Liver (tissue), 9 donors: ENCODE data around the gene ANKRD33B. TPM values are rescaled to one million over a fixed set of nuclear protein-coding genes. Genes with fewer than 3 reads are reported as not detected.

Source experiments
- DNase-seq: peaks from one replicate; pipeline ENCODE4 v3.0.0-alpha.2; 2017; ENCODE audit warnings: low spot score
- H3K27ac ChIP-seq, 2 donors: one replicate each; pipeline ENCODE4 v1.7.0; 2013; ENCODE audit warnings: inconsistent platforms in 2 of 2, low read length in 2 of 2, control low read depth in 1 of 2, low read depth in 1 of 2, mild to moderate bottlenecking in 1 of 2
- H3K27me3 ChIP-seq, 4 donors: one replicate each; pipeline versions ENCODE4 v1.6.1 to v1.7.0; 2013; ENCODE audit warnings: low read length in 3 of 4, inconsistent platforms in 1 of 4, mild to moderate bottlenecking in 1 of 4, moderate library complexity in 1 of 4; ENCODE audit not compliant: control insufficient read depth in 4 of 4, insufficient read depth in 4 of 4
- H3K36me3 ChIP-seq, 4 donors: one replicate each; pipeline versions ENCODE4 v1.6.1 to v1.7.0; 2013; ENCODE audit warnings: low read length in 3 of 4, mild to moderate bottlenecking in 3 of 4, low read depth in 1 of 4, moderate library complexity in 1 of 4; ENCODE audit not compliant: control insufficient read depth in 4 of 4, insufficient read depth in 3 of 4
- H3K4me1 ChIP-seq, 4 donors: one replicate each; pipeline versions ENCODE4 v1.6.1 to v1.7.0; 2013; ENCODE audit warnings: low read length in 3 of 4, mild to moderate bottlenecking in 3 of 4, moderate library complexity in 1 of 4; ENCODE audit not compliant: control insufficient read depth in 4 of 4, insufficient read depth in 4 of 4
- H3K4me3 ChIP-seq, 3 donors: one replicate each; pipeline versions ENCODE4 v1.6.1 to v1.7.0; 2013; ENCODE audit warnings: low read length in 3 of 3, control low read depth in 1 of 3, low read depth in 1 of 3, mild to moderate bottlenecking in 1 of 3
- H3K9ac ChIP-seq, 2 donors: one replicate each; pipeline ENCODE4 v1.7.0; 2013; ENCODE audit warnings: low read length in 2 of 2, mild to moderate bottlenecking in 2 of 2, moderate library complexity in 2 of 2, control low read depth in 1 of 2, low read depth in 1 of 2
- H3K9me3 ChIP-seq, 4 donors: one replicate each; pipeline versions ENCODE4 v1.6.1 to v1.7.0; 2013; ENCODE audit warnings: low read length in 3 of 4; ENCODE audit not compliant: control insufficient read depth in 4 of 4
- ATF3 ChIP-seq: IDR thresholded peaks from 2 replicates; pipeline ENCODE4 v1.6.1; 2016; ENCODE audit warnings: antibody characterized with exemption
- EGR1 ChIP-seq, 2 donors: IDR thresholded peaks; 2 replicates each; pipeline ENCODE4 v1.6.1; 2016 to 2018; ENCODE audit warnings: antibody characterized with exemption in 2 of 2, low read depth in 2 of 2
- FOXA1 ChIP-seq: IDR thresholded peaks from 2 replicates; pipeline ENCODE4 v1.6.1; 2016; ENCODE audit warnings: antibody characterized with exemption
- FOXA2 ChIP-seq: IDR thresholded peaks from 2 replicates; pipeline ENCODE4 v1.6.1; 2016; ENCODE audit warnings: antibody characterized with exemption
- GABPA ChIP-seq, 2 donors: IDR thresholded peaks in 1 of 2; conservative IDR thresholded peaks in 1 of 2; 2 replicates each; pipeline ENCODE4 v1.6.1; 2016; ENCODE audit warnings: antibody characterized with exemption in 2 of 2, mild to moderate bottlenecking in 1 of 2, moderate library complexity in 1 of 2
- HNF4A ChIP-seq, 2 donors: conservative IDR thresholded peaks; 2 replicates each; pipeline ENCODE4 v1.6.1; 2016; ENCODE audit warnings: antibody characterized with exemption in 2 of 2, mild to moderate bottlenecking in 2 of 2
- HNF4G ChIP-seq: IDR thresholded peaks from 2 replicates; pipeline ENCODE4 v1.6.1; 2016; ENCODE audit warnings: antibody characterized with exemption
- JUND ChIP-seq, 2 donors: IDR thresholded peaks; 2 replicates each; pipeline ENCODE4 v1.6.1; 2016; ENCODE audit warnings: antibody characterized with exemption in 2 of 2
- NR2F2 ChIP-seq: IDR thresholded peaks from 2 replicates; pipeline ENCODE4 v1.6.1; 2016; ENCODE audit warnings: antibody characterized with exemption
- RAD21 ChIP-seq, 2 donors: IDR thresholded peaks; 2 replicates each; pipeline ENCODE4 v1.6.1; 2016; ENCODE audit warnings: antibody characterized with exemption in 2 of 2, mild to moderate bottlenecking in 2 of 2
- RXRA ChIP-seq, 2 donors: IDR thresholded peaks; 2 replicates each; pipeline ENCODE4 v1.6.1; 2017 to 2018; ENCODE audit warnings: antibody characterized with exemption in 2 of 2, mild to moderate bottlenecking in 1 of 2
- SP1 ChIP-seq: IDR thresholded peaks from 2 replicates; pipeline ENCODE4 v1.6.1; 2018; ENCODE audit warnings: antibody characterized with exemption, mild to moderate bottlenecking
- TAF1 ChIP-seq: conservative IDR thresholded peaks from 2 replicates; pipeline ENCODE4 v1.6.1; 2016; ENCODE audit warnings: antibody characterized with exemption, mild to moderate bottlenecking
- YY1 ChIP-seq: IDR thresholded peaks from 2 replicates; pipeline ENCODE4 v1.6.1; 2016; ENCODE audit warnings: antibody characterized with exemption, mild to moderate bottlenecking
- WGBS: extraction: QIAGEN DNeasy Blood & Tissue Kit; methylation state at CpG from one replicate; pipeline ENCODE4 v1.1.7; 2013; 5-methylcytosine and 5-hydroxymethylcytosine counted together
- polyA plus RNA-seq, 2 donors: library from polyadenylated mRNA; stranded (reverse) in 1 of 2; unstranded in 1 of 2; fragments of 200-250 nt in 1 of 2; fragments of >200 nt in 1 of 2; fragmentation: Nextera tagmentation in 1 of 2; extraction: Ambion mirVana in 1 of 2; gene quantifications; one replicate each; pipeline versions ENCODE4 v1.2.1 to v1.2.3, GENCODE V29; 2013 to 2015
- total RNA-seq, 2 donors: library from RNA; depleted of rRNA; stranded (reverse); fragments of >200 nt; gene quantifications; one replicate each; pipeline ENCODE4 v1.2.3, GENCODE V29; 2014
- TF ChIP-seq, protein P1 (sequence below): IDR thresholded peaks from 2 replicates; pipeline ENCODE4 v1.6.1; 2016; ENCODE audit warnings: antibody characterized with exemption, mild to moderate bottlenecking
- TF ChIP-seq, protein P2 (sequence below): IDR thresholded peaks from 2 replicates; pipeline ENCODE4 v1.6.1; 2016; ENCODE audit warnings: antibody characterized with exemption
- TF ChIP-seq, protein P3 (sequence below): fragments of 150-350 bp; IDR thresholded peaks from 2 replicates; pipeline ENCODE4 v1.5.1; 2017; ENCODE audit warnings: improper control_type of control experiment, low read depth, low read length; ENCODE audit not compliant: missing input control
- TF ChIP-seq, protein P4 (sequence below): IDR thresholded peaks from 2 replicates; pipeline ENCODE4 v1.6.1; 2016; ENCODE audit warnings: antibody characterized with exemption
- donor health status: healthy.
- donor health status: healthy.
- donor health status: healthy.
- donor health status: healthy.
- donor health status: healthy.

Gene ANKRD33B
- total and polyA plus RNA-seq, 4 donors: 0.09 to 1.9 (median 0.25) TPM; not detected in 1

DNA sequence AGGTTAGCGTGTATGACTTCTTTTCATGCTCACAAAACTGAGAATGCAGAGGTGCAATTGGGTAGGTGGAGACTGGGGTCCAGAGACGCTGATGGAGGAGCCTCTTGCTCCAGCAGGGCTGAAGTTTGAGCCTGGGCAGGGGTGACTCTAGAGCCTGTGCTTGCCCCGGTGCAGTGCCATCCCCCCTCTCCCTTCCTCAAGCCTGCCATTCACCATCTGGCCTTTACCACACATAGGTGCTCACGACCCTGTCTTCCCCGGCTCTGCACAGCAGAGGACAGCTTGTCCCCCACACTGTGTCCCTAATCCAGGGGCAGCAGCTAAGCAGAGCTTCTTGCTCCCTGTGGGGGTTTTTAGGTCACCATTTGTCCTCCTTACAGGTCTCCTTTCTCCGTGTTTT, 110.7 kb downstream of the ANKRD33B start:
- Histone ChIP-seq H3K36me3 (peaks cover 5 to 22% (median 9%) of the 10 kb centered on the region in 4 donors), H3K9ac (no peak overlapping the region), H3K27ac (no peak overlapping the region), H3K9me3 (no peaks in the 10 kb centered on the region), H3K4me1 (peaks cover 1 to 22% (median 14%) of the 10 kb centered on the region in 4 donors), H3K27me3 (no peaks in the 10 kb centered on the region), H3K4me3 (no peak overlapping the region)
- 73% methylated on average over 6 of the region's 6 CpGs for WGBS
- TF ChIP-seq RXRA (IDR thresholded peaks at IDR 0.05) (no peak), ATF3 (no peak), NR2F2 (no peak), RAD21 (IDR thresholded peaks at IDR 0.05) (no peak), HNF4A (conservative IDR thresholded peaks at IDR 0.05) (no peak), HNF4G (no peak), JUND (IDR thresholded peaks at IDR 0.05) (no peak)
- TF ChIP-seq, protein P1, sequence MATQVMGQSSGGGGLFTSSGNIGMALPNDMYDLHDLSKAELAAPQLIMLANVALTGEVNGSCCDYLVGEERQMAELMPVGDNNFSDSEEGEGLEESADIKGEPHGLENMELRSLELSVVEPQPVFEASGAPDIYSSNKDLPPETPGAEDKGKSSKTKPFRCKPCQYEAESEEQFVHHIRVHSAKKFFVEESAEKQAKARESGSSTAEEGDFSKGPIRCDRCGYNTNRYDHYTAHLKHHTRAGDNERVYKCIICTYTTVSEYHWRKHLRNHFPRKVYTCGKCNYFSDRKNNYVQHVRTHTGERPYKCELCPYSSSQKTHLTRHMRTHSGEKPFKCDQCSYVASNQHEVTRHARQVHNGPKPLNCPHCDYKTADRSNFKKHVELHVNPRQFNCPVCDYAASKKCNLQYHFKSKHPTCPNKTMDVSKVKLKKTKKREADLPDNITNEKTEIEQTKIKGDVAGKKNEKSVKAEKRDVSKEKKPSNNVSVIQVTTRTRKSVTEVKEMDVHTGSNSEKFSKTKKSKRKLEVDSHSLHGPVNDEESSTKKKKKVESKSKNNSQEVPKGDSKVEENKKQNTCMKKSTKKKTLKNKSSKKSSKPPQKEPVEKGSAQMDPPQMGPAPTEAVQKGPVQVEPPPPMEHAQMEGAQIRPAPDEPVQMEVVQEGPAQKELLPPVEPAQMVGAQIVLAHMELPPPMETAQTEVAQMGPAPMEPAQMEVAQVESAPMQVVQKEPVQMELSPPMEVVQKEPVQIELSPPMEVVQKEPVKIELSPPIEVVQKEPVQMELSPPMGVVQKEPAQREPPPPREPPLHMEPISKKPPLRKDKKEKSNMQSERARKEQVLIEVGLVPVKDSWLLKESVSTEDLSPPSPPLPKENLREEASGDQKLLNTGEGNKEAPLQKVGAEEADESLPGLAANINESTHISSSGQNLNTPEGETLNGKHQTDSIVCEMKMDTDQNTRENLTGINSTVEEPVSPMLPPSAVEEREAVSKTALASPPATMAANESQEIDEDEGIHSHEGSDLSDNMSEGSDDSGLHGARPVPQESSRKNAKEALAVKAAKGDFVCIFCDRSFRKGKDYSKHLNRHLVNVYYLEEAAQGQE: no peak
- TF ChIP-seq, protein P2, sequence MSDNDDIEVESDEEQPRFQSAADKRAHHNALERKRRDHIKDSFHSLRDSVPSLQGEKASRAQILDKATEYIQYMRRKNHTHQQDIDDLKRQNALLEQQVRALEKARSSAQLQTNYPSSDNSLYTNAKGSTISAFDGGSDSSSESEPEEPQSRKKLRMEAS: no peak
- DNase-seq: no peak

DNA sequence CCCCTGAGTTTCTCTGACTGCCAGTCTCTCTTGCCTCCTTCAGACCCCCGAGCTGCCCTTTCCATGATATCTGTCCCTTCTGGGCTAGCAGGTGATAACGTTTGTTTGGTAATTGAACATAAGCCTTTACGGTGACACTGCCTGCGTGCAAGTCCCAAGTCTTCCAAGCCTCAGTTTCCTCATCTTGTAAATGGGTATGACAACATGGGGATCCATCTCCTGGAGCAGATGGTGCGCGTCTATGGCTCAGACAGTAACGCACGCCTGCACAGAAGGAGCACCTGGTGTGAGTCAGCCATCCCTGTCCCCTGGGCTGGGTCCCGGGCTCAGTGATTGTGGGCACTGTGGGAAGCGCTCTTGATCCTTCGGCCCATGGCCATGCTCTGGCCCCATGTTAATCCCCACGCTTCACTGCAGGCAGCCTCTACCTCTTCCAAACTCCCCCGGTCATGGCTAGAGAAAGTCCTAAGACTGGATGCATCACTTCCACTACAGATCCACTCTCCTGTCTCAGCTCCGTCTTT, 111.4 kb downstream of the ANKRD33B start:
- no peak for TF ChIP-seq YY1
- TF ChIP-seq, protein P2: no peak
- TF ChIP-seq JUND (IDR thresholded peaks at IDR 0.05): no peak
- TF ChIP-seq RAD21 (IDR thresholded peaks at IDR 0.05): no peak
- TF ChIP-seq SP1: no peak
- no peak for TF ChIP-seq FOXA2
- no peak for TF ChIP-seq TAF1
- no peak for TF ChIP-seq FOXA1
- no peak for TF ChIP-seq EGR1 (IDR thresholded peaks at IDR 0.05; ENCODE audit: low read depth in 2 of 2)
- TF ChIP-seq ATF3: no peak
- TF ChIP-seq, protein P3, sequence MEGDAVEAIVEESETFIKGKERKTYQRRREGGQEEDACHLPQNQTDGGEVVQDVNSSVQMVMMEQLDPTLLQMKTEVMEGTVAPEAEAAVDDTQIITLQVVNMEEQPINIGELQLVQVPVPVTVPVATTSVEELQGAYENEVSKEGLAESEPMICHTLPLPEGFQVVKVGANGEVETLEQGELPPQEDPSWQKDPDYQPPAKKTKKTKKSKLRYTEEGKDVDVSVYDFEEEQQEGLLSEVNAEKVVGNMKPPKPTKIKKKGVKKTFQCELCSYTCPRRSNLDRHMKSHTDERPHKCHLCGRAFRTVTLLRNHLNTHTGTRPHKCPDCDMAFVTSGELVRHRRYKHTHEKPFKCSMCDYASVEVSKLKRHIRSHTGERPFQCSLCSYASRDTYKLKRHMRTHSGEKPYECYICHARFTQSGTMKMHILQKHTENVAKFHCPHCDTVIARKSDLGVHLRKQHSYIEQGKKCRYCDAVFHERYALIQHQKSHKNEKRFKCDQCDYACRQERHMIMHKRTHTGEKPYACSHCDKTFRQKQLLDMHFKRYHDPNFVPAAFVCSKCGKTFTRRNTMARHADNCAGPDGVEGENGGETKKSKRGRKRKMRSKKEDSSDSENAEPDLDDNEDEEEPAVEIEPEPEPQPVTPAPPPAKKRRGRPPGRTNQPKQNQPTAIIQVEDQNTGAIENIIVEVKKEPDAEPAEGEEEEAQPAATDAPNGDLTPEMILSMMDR: no peak
- no peak for TF ChIP-seq NR2F2
- TF ChIP-seq GABPA (IDR thresholded peaks at IDR 0.05 in 1 of 2, conservative IDR thresholded peaks at IDR 0.05 in 1 of 2): no peak
- no peak for TF ChIP-seq HNF4A (conservative IDR thresholded peaks at IDR 0.05)
- no peak for TF ChIP-seq RXRA (IDR thresholded peaks at IDR 0.05)
- TF ChIP-seq, protein P4, sequence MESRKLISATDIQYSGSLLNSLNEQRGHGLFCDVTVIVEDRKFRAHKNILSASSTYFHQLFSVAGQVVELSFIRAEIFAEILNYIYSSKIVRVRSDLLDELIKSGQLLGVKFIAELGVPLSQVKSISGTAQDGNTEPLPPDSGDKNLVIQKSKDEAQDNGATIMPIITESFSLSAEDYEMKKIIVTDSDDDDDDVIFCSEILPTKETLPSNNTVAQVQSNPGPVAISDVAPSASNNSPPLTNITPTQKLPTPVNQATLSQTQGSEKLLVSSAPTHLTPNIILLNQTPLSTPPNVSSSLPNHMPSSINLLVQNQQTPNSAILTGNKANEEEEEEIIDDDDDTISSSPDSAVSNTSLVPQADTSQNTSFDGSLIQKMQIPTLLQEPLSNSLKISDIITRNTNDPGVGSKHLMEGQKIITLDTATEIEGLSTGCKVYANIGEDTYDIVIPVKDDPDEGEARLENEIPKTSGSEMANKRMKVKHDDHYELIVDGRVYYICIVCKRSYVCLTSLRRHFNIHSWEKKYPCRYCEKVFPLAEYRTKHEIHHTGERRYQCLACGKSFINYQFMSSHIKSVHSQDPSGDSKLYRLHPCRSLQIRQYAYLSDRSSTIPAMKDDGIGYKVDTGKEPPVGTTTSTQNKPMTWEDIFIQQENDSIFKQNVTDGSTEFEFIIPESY: no peak
- TF ChIP-seq HNF4G: no peak
- TF ChIP-seq, protein P1: no peak
- Histone ChIP-seq H3K36me3 (peaks cover 10 to 29% (median 14%) of the 10 kb centered on the region in 4 donors), H3K4me3 (no peak overlapping the region), H3K9me3 (no peaks in the 10 kb centered on the region), H3K27ac (no peak overlapping the region), H3K4me1 (peaks cover 1 to 22% (median 14%) of the 10 kb centered on the region in 4 donors), H3K27me3 (no peaks in the 10 kb centered on the region), H3K9ac (no peak overlapping the region)
- no peak for DNase-seq
- WGBS: 89% methylated on average over 14 of the region's 14 CpGs
